SK-N-SH treated with all-trans-retinoic acid at 6 μM for 48 hours (cell line): ENCODE results near the gene PPID.

Experiments
- ARNTL ChIP-seq: fragments of 450-650 bp; formaldehyde crosslinking; IDR thresholded peaks from 2 replicates; pipeline ENCODE4 v1.5.0; 2020; ENCODE audit warnings: low read depth, mild to moderate bottlenecking, moderate library complexity, borderline replicate concordance
- PATZ1 ChIP-seq: fragments of 250-450 bp; sonication (Bioruptor Pico); IDR thresholded peaks from 2 replicates; pipeline ENCODE4 v1.8.0; 2020; ENCODE audit warnings: mild to moderate bottlenecking, moderate library complexity, borderline replicate concordance
- POU6F1 ChIP-seq: fragments of 250-450 bp; sonication (Bioruptor Pico); IDR thresholded peaks from 2 replicates; pipeline ENCODE4 v1.8.0; 2021; ENCODE audit warnings: low read depth, mild to moderate bottlenecking, moderate library complexity, borderline replicate concordance
- TSHZ2 ChIP-seq: fragments of 250-450 bp; sonication (Bioruptor Pico); IDR thresholded peaks from 2 replicates; pipeline ENCODE4 v1.5.0; 2020; ENCODE audit warnings: mild to moderate bottlenecking, moderate library complexity

GRCh38 chr4:158769175-158769921 is 46.2 kb upstream of the PPID start:
- TF ChIP-seq ARNTL (no peak), POU6F1 (CRISPR knock-in tag) (no peak), PATZ1 (CRISPR knock-in tag) (no peak), TSHZ2 (no peak)
